ENCODE data around the gene AIG1. TPM values are rescaled to one million over a fixed set of nuclear protein-coding genes. Genes with fewer than 3 reads are reported as not detected.
"Not testable (repeated sequence)": the region's sequence is repeated elsewhere in the genome, so short reads cannot be mapped to it uniquely, and the experiment has no call there.

AIG1 gene
- polyA plus RNA-seq, 3 donors: 96.3 to 119 (median 108) TPM

GRCh38 chr6:143264379-143264778 is 203.7 kb downstream of the AIG1 start:
- no peak for DNase-seq

DNA sequence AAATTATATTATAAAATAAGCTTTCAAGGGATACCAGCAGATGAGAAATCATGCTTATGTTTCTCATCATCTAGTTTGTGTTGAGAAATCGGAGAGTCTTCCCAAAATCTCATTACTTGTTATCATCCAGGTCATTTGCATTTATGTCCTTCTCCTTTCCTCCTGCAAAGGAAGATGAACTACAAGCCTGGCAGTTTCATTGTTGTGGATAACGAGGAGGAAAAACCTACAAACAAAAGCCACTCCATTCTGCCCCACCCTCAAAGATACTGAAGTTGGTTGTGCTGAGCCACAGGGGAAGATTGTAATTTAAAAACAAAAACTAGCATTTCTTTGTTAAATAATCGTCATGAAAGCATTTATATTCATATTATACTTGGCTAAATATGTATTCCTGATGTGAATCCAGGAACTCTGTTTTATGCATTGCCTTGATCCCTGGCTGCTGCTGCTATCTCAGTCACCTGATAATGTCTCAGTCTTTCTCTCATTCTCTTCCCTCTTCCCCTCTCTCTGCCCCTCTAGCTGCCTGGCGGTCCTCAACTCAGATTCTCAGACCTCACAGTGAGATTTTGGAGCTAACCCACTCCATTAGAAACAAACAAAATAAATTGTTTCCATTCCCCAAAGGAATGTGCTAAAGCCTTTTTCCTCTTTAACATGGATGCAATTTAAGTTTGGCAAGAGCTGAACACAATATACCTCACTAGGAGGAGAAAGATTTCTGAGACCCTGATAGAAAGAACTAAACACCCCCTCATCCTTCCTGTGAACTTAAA is 204.5 kb downstream of the AIG1 start:
- no peak for DNase-seq

DNA sequence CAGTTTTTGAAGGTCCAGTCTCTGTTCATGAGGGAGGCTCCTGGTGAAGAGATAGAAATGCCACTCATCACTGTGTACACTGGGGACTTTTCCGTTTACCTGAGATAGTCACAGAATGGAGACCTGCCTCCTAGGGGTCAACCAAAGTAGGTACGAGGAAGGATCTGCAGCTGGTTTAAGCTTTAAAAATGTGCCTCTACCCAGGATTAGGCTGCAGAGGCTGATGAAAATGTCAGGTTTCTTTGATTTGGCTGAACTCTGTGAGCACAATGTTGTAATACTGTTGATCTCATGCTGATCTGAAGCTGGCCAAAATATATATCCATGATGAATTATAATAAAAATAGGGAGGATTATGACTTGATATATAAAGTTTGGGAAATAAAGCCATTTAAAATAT is 207.1 kb downstream of the AIG1 start:
- DNase-seq: no peak

DNA sequence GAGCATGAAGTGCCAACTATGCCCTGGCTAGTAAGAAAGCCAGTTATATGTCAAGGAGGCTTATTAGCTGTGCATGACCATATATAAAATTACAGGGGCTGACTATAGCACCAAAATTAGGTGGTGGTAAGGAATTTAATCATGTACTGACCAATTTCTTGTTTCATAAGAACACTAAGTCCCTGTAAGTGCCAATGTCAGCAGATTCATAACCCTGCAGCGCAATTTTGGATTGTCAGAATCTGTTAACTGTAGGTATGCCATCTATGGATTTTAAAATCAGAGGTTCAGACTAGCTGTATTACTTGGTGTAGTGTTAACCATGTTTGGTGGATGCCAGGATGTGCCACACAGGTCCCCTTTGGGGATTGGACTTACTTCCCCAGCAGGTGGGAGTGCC is 207.8 kb downstream of the AIG1 start:
- no peak for DNase-seq

GRCh38 chr6:143270026-143270425 is 209.3 kb downstream of the AIG1 start:
- DNase-seq: no peak

DNA sequence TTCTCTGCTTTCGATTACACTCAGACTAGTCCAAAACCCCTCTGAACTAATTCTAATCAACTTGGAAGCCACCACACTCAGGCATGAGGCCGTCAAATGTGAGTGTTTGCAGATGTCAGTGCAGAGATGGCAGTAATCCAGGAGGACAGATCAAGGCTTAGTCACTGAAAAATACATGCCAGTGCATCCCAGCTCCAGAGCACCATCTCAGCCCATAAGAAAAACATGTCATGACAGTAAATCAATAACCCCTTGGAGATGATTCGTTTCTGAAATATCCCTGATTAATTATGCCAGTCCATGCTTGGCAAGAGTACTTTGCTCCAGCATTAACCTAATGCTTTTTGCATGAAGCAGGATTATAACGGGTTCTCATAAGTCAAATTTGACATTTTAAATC is 210.3 kb downstream of the AIG1 start:
- DNase-seq: peak; percentile 27

- no peak for DNase-seq
Observed at GRCh38 chr6:143276436-143276835, 215.7 kb downstream of the AIG1 start.

DNA sequence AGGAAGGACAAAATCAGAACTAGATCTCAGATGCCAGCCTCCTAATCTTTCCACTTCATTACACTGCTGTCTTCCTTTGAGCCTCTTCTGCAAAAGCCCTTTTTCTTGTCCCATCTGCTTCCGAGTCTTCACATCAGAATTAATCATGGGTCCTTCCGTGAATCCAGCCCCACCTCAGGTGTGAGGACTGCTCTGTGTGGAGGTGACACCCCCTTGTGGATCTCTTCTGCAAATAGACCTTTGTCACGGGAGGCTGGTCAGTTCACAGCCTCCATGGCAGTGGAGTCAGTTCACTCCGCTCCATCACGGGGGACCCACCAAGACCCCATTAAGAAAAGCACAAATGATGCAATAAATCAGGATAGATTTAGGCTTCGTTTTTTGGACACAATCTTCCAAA is 218.7 kb downstream of the AIG1 start:
- DNase-seq: no peak

DNA sequence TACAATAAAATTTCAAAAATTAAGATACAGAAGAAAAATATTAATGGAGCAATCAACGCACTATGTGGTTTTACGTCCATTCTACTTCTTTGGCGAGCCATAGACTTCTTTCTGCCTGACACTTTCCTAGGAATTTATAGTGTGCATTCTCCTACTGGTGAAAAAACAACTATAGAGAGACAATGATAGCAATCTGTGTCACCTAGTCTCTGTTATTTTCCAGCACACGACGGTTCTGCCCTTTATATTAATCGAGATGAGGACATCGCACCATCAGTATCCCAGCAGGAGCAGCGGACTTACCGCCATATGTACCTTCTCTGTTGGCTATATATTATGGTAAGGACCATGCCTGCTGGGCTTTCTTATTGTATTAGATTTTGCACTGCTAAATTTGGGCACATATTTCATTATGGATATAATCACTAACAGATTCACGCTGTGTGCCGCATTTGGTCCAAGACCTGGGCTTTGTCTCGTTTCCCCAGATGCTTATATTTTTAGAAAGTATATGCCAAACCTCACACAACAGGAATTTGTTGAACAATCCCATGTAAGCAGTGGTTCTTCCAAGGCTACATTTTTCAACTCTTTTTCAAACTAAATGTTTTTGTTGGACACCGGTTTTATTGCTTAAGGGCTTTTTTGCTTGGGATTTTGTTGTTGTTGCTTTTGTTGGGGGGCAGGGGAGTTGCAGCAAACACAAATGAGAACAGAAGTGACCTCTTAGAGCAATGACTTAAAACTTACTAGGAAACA is 223.4 kb downstream of the AIG1 start:
- DNase-seq: peak; percentile 71

GRCh38 chr6:143286251-143286795 is 225.6 kb downstream of the AIG1 start:
- DNase-seq: no peak

DNA sequence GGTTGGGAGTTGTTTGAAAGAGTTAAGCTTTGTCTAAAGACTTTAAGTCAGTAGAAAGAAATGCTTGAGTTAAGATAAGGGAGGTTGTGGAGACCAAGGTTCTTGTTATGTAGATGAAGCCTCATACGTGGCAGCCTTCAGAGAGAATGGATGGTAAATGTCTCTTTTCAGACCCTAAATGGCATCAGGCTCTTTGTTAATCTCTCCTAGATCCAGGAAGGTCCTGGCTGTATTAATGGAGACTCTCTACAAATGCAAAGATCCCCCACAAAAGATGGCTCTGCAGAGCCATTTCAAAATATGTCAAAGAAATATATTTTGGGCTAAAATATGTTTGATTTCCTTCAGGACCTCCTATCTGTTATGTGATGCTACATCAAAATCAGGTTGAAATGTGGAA is 228.2 kb downstream of the AIG1 start:
- DNase-seq: no peak

- DNase-seq: no peak
Observed at GRCh38 chr6:143290206-143290605, 229.5 kb downstream of the AIG1 start.

DNA sequence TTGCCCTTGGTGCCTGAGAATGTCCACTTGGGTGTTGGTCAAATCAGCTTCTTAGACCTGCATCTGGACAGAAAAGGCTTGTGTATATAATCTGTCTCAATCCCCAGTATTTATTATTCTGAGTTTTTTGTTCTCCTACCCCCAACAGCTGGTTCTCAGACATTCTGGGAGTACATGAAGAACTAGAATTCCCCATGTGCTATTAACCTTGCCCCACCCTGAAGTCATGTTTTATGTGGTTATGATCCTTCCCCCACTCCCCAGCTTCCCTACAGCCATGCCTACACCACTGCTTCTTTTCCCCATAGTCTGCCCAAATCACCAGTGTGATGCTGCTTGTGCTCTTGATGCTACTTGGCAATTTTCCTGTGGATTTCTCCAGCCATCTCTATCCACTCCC is 232.8 kb downstream of the AIG1 start:
- DNase-seq: no peak

- DNase-seq: no peak
Observed at GRCh38 chr6:143294265-143294860, 233.7 kb downstream of the AIG1 start.

DNA sequence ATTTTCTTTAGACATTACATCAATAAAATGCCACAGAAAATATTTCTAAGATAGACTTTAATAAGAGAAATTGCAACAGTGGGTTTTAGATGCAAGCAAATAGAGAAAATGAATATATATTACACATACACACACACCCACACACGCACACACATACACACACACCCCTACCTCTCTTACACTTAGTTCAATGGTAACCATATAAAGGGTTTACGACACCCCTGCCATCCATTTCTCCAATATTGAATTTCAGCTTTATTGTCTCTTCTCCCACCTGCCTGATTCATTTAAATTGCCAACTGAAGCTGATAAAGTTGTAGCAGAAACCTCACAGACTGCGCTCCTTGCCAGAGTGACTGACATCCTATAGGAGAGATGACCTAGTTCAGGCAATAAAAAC is 235.2 kb downstream of the AIG1 start:
- no peak for DNase-seq

- DNase-seq: no peak
Observed at GRCh38 chr6:143298071-143298470, 237.4 kb downstream of the AIG1 start.

DNA sequence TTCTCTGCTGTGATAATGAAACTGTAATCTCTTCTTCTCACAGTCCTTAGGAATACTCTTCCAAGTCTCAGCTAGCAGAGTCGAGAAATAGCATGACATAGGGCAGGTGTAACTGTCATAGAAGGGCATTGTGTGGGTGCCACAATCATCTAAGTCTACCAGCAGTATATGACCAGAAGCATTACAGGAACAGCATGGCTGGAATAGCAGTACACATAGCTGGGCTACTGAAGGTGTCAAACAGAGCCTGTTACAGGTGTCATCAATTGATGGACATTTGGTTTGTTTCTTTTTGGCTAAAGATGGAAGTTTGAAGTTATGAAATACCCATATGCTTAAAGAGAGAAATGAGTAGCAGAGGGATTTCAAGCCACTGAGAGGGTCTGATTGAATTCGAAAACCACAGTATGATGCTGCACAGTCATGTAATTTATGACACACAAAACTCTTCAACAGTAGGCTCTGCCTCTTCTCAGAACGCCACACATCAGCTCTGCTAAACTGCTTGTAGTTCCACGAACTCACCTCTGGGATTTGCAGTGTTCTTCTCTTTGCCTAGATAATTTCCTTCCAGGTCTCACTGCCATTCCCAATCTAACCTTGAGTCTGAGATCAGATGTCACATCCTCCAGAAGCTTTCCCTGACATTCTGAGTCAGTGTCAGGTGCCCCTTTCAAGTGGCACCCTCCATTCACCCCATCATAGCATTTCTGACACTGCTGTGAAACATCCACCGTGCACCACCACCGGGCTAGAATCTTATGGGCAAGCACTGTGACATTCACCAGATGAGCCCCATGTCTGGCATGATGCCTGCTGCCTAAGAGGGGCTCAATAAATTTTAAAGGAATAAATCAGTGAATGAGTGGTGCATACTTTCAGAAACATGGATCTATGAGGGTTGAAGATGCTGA is 238.8 kb downstream of the AIG1 start:
- no peak for DNase-seq

- no peak for DNase-seq
Observed at GRCh38 chr6:143301188-143301587, 240.5 kb downstream of the AIG1 start.

- DNase-seq: not testable (repeated sequence)
Observed at GRCh38 chr6:143307760-143308159, 247.1 kb downstream of the AIG1 start.

GRCh38 chr6:143313163-143313562 is 252.5 kb downstream of the AIG1 start:
- no peak for DNase-seq

DNA sequence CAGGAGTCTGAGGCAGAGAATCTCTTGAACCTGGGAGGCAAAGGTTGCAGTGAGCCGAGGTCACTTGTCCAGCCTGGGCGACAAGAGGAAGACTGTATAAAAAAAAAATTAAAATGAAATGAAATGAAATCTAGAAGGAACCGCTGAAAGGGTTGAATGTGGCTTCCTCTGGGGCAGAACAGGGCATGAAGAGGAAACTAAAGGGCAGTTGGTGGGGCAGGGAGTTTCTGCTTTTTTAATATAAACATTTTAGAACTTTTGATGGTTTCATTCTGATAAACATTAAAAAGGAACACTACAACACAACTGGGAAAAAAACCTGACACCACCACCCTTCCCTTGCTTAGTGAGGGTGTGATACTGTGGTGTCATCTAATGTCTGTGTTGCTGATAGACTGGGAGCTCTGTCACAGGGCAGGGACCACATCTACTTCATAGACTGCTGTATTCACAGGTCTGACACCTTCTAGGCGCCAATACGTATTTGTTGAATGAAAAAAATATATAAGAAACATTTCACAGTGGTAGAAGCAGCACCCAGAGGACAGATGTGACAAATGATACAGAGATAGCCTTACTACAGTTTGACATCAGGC is 260.9 kb downstream of the AIG1 start:
- no peak for DNase-seq
